GM18520 (cell line): ENCODE data around the gene NR2C2.
"Not testable (repeated sequence)": the region's sequence is repeated elsewhere in the genome, so short reads cannot be mapped to it uniquely, and the experiment has no call there.

Experiments used
- ATAC-seq: cut with Tn5 transposase; IDR thresholded peaks from one replicate; pipeline ENCODE4 v1.9.1; 2021; ENCODE audit not compliant: unreplicated experiment

The NR2C2 gene

GRCh38 chr3:14947100-14947885 lies at the start of gene NR2C2:
NR2C2 (plus strand) TSS chr3:14947583; CDS start chr3:15003915, 56,332 bp downstream.
- ATAC-seq = peak; percentile 43

GRCh38 chr3:14898929-14899328 lies 48.5 kb upstream of the NR2C2 start:
- ATAC-seq = no peak

- ATAC-seq = no peak
Measured at GRCh38 chr3:14899993-14900618, 47.3 kb upstream of the NR2C2 start.

- ATAC-seq = no peak
Measured at GRCh38 chr3:14900881-14901873, 46.2 kb upstream of the NR2C2 start.

- no peak for ATAC-seq
Measured at GRCh38 chr3:14902719-14903118, 44.7 kb upstream of the NR2C2 start.

- ATAC-seq = not testable (repeated sequence)
Measured at GRCh38 chr3:14903501-14903900, 43.9 kb upstream of the NR2C2 start.

GRCh38 chr3:14905055-14905657 lies 42.2 kb upstream of the NR2C2 start:
- ATAC-seq = no peak

GRCh38 chr3:14906355-14906971 lies 40.9 kb upstream of the NR2C2 start:
- ATAC-seq = no peak

- no peak for ATAC-seq
Measured at GRCh38 chr3:14907043-14907966, 40.1 kb upstream of the NR2C2 start.

GRCh38 chr3:14909250-14909649 lies 38.1 kb upstream of the NR2C2 start:
- ATAC-seq = no peak

GRCh38 chr3:14911651-14912050 lies 35.7 kb upstream of the NR2C2 start:
- ATAC-seq = no peak

GRCh38 chr3:14913071-14913925 lies 34.1 kb upstream of the NR2C2 start:
- ATAC-seq = no peak

- no peak for ATAC-seq
Measured at GRCh38 chr3:14913926-14914778, 33.2 kb upstream of the NR2C2 start.

GRCh38 chr3:14914779-14915117 lies 32.6 kb upstream of the NR2C2 start:
- ATAC-seq = no peak

GRCh38 chr3:14915636-14916222 lies 31.7 kb upstream of the NR2C2 start:
- ATAC-seq = no peak

- ATAC-seq = no peak
Measured at GRCh38 chr3:14918356-14918860, 29.0 kb upstream of the NR2C2 start.

- ATAC-seq = no peak
Measured at GRCh38 chr3:14920536-14920935, 26.8 kb upstream of the NR2C2 start.
